ENCODE measurements around the gene NMRK1.

The NMRK1 gene

DNA sequence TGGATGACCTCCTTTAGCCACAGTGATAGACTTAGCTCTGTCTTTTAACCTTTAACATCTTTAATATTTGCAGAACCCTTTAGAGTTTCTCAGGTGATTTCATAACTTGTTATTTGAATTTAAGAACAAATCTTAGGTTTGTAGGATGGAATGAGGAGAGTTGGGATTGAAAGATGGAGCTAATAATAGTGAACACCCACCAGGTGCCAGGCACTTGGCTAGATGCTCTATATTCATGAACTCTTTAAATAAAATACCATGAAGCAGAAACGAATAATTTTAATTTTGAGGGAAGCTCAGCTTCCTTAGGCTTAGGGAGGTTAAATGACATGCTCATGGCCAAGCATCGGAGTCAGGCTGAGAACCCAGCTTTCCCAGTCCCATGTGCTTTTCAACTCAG is 40.4 kb downstream of the NMRK1 start:
- TF ChIP-seq POLR2A (IDR thresholded peaks at IDR 0.05; ENCODE audit: low read depth, low read length) = no peak
- TF ChIP-seq POLR2AphosphoS5 (IDR thresholded peaks at IDR 0.05; ENCODE audit: low read depth, low read length) = no peak
- TF ChIP-seq POU2F2 (IDR thresholded peaks at IDR 0.05; ENCODE audit: low read depth, low read length) = no peak
- TF ChIP-seq SPI1 (IDR thresholded peaks at IDR 0.05; ENCODE audit: low read depth, low read length) = no peak
- no peak for TF ChIP-seq PAX5 (IDR thresholded peaks at IDR 0.05; ENCODE audit: insufficient read depth, low read length, severe bottlenecking)
- no peak for TF ChIP-seq TAF1 (IDR thresholded peaks at IDR 0.05; ENCODE audit: low read depth, low read length)
- FAIRE-seq (no peak), DNase-seq (ENCODE audit: insufficient read length, low spot score) (no peak)

DNA sequence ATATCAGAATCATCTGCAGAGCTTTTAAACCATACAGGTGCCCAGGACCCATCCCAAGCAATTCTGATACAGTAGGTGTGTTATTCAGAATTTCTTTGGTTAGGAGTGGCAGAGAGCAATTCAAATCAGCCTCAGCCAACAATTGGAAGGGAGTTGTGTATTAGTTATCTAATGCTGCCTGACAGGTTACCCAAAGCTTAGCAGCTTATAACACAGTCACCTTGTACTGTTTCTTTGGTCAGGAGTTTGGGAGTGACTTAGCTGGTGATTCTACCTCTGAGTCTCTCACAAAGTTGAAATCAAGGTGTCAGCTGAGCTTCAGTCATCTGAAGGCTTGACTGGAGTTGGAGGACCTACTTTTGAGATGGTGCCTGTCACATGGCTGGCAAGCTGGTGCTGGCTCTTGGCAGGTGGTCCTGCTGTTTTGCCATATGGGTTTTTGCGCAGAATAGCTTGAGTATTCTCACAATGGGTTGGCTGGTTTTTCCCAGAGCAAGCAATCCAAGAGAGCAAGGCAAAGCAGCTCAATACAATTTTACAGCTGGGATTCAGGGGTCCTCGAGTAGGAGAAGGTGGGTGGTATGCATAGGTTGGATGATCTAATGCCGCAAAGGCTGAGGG is 41.1 kb downstream of the NMRK1 start:
- TF ChIP-seq POLR2A (IDR thresholded peaks at IDR 0.05; ENCODE audit: low read depth, low read length) (no peak), PAX5 (IDR thresholded peaks at IDR 0.05; ENCODE audit: insufficient read depth, low read length, severe bottlenecking) (no peak), SPI1 (IDR thresholded peaks at IDR 0.05; ENCODE audit: low read depth, low read length) (no peak), TAF1 (IDR thresholded peaks at IDR 0.05; ENCODE audit: low read depth, low read length) (no peak), POLR2AphosphoS5 (IDR thresholded peaks at IDR 0.05; ENCODE audit: low read depth, low read length) (no peak), POU2F2 (IDR thresholded peaks at IDR 0.05; ENCODE audit: low read depth, low read length) (no peak)
- DNase-seq (ENCODE audit: insufficient read length, low spot score) (no peak), FAIRE-seq (no peak)

- DNase-seq (ENCODE audit: insufficient read length, low spot score) (no peak), FAIRE-seq (no peak)
- no peak for TF ChIP-seq POLR2A (IDR thresholded peaks at IDR 0.05; ENCODE audit: low read depth, low read length)
- no peak for TF ChIP-seq POLR2AphosphoS5 (IDR thresholded peaks at IDR 0.05; ENCODE audit: low read depth, low read length)
Measured at GRCh38 chr9:75041041-75041440, 46.9 kb downstream of the NMRK1 start.

GRCh38 chr9:75039801-75040200 is 48.2 kb downstream of the NMRK1 start:
- no peak for TF ChIP-seq TAF1 (IDR thresholded peaks at IDR 0.05; ENCODE audit: low read depth, low read length)
- TF ChIP-seq POLR2A (IDR thresholded peaks at IDR 0.05; ENCODE audit: low read depth, low read length) = no peak
- TF ChIP-seq SPI1 (IDR thresholded peaks at IDR 0.05; ENCODE audit: low read depth, low read length) = no peak
- no peak for TF ChIP-seq POU2F2 (IDR thresholded peaks at IDR 0.05; ENCODE audit: low read depth, low read length)
- no peak for TF ChIP-seq POLR2AphosphoS5 (IDR thresholded peaks at IDR 0.05; ENCODE audit: low read depth, low read length)
- no peak for TF ChIP-seq PAX5 (IDR thresholded peaks at IDR 0.05; ENCODE audit: insufficient read depth, low read length, severe bottlenecking)
- FAIRE-seq (no peak), DNase-seq (ENCODE audit: insufficient read length, low spot score) (no peak)

DNA sequence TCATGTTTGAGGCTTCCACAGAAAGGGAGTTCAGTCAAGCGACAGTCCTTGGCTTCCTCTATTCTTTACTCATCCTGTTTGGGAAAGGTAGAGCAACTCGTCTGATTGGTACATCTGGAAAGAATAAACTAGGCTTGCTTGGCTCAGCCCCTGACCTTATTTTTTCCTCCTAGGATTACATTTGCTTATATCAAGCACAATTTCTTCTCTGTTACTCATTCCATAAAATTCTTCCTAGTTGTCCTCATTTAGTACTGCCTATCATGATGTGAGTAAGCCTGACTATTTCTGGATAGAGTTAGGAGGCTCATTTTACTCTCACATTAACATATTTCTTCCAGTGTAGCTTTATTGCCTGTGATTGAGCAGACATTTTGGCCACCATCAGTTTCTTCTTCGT is 48.9 kb downstream of the NMRK1 start:
- TF ChIP-seq TAF1 (IDR thresholded peaks at IDR 0.05; ENCODE audit: low read depth, low read length) = no peak
- TF ChIP-seq POU2F2 (IDR thresholded peaks at IDR 0.05; ENCODE audit: low read depth, low read length) = no peak
- TF ChIP-seq SPI1 (IDR thresholded peaks at IDR 0.05; ENCODE audit: low read depth, low read length) = no peak
- TF ChIP-seq PAX5 (IDR thresholded peaks at IDR 0.05; ENCODE audit: insufficient read depth, low read length, severe bottlenecking) = no peak
- no peak for TF ChIP-seq POLR2AphosphoS5 (IDR thresholded peaks at IDR 0.05; ENCODE audit: low read depth, low read length)
- TF ChIP-seq POLR2A (IDR thresholded peaks at IDR 0.05; ENCODE audit: low read depth, low read length) = no peak
- DNase-seq (ENCODE audit: insufficient read length, low spot score) = no peak

DNA sequence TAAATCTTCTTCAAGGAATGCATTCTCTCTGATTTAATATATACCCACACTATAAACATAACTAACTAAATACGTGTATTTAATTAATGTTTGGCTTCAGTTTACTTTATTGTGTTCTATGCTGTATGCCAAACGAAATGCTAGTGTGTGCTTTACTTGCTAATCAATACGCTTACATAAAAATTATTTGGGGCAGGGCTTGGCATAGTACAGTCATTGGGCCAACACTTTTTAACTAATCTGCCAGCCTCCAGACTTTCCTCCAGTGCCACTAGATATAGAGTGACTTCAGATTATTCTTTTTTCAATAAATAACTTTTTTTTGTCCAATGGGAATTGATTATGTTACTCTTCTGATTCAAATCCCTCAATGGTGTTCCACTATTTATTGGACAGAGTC is 51.2 kb downstream of the NMRK1 start:
- FAIRE-seq (no peak), DNase-seq (ENCODE audit: insufficient read length, low spot score) (no peak)
- TF ChIP-seq PAX5 (IDR thresholded peaks at IDR 0.05; ENCODE audit: insufficient read depth, low read length, severe bottlenecking) (no peak), POU2F2 (IDR thresholded peaks at IDR 0.05; ENCODE audit: low read depth, low read length) (no peak), TAF1 (IDR thresholded peaks at IDR 0.05; ENCODE audit: low read depth, low read length) (no peak), SPI1 (IDR thresholded peaks at IDR 0.05; ENCODE audit: low read depth, low read length) (no peak), POLR2A (IDR thresholded peaks at IDR 0.05; ENCODE audit: low read depth, low read length) (no peak), POLR2AphosphoS5 (IDR thresholded peaks at IDR 0.05; ENCODE audit: low read depth, low read length) (no peak)

More for the DNA sequence above, 48.9 kb downstream of the NMRK1 start:
- no peak for FAIRE-seq

GRCh38 chr9:75033791-75034473 is 54.0 kb downstream of the NMRK1 start:
- TF ChIP-seq SPI1 (IDR thresholded peaks at IDR 0.05; ENCODE audit: low read depth, low read length) (no peak), POLR2AphosphoS5 (IDR thresholded peaks at IDR 0.05; ENCODE audit: low read depth, low read length) (no peak), POU2F2 (IDR thresholded peaks at IDR 0.05; ENCODE audit: low read depth, low read length) (no peak), POLR2A (IDR thresholded peaks at IDR 0.05; ENCODE audit: low read depth, low read length) (no peak), PAX5 (IDR thresholded peaks at IDR 0.05; ENCODE audit: insufficient read depth, low read length, severe bottlenecking) (no peak), TAF1 (IDR thresholded peaks at IDR 0.05; ENCODE audit: low read depth, low read length) (no peak)
- FAIRE-seq = no peak
- DNase-seq (ENCODE audit: insufficient read length, low spot score) = no peak

DNA sequence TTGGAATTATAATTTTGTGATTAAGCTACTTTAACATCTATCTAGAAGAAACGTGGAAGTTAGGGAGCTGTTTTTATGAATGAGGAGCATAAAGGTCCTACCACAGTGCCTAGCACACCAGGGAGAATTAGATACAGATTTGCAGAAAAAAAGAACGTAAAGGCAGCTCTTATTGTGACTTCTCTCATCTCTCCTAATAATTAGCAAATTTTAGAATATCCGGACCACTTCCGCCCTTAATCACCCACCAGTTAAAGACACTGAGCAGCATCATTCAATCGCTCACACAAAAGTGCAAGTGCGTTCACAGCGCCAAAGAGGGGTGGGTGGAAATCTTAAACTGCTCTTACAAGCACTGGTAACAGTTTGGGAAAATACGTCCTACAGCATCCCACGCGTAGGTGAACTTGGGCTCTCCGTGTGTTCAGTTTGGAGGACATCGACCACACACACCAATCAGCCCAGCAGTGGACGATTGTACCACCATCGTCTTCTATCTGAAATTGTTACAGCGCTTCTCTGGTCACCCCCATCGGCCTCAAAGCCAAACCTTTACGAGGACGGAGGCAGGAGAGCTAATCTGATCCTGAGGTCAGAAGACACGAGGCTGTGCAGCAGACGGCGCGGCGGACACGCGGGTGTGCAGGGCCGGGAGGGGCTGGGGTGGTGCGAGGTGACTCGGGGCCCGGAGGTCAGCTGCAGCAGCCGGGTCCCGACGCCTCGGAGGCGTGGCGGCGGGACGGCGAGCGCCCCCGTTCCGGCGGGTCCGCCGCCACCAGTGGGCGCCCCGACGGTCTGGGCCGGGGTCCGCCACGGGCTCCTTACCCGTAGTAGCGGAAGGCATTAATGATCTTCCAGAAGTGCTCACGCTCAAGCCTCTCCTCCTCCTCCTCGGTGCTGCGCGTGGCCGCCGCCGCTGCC is 60.5 kb downstream of the NMRK1 start:
- FAIRE-seq = no peak
- peak; percentile 17 for DNase-seq (ENCODE audit: insufficient read length, low spot score)
- no peak for TF ChIP-seq POU2F2 (IDR thresholded peaks at IDR 0.05; ENCODE audit: low read depth, low read length)
- TF ChIP-seq PAX5 (IDR thresholded peaks at IDR 0.05; ENCODE audit: insufficient read depth, low read length, severe bottlenecking) = no peak
- TF ChIP-seq SPI1 (IDR thresholded peaks at IDR 0.05; ENCODE audit: low read depth, low read length) = 0 out of 2 replicates have a peak, but pooled peaks have one; percentile 12
- no peak for TF ChIP-seq TAF1 (IDR thresholded peaks at IDR 0.05; ENCODE audit: low read depth, low read length)
- TF ChIP-seq POLR2A (IDR thresholded peaks at IDR 0.05; ENCODE audit: low read depth, low read length) = no peak; the same call in 1 of the 2 replicates
- peak; percentile 46; the same call in 1 of the 2 replicates for TF ChIP-seq POLR2AphosphoS5 (IDR thresholded peaks at IDR 0.05; ENCODE audit: low read depth, low read length)

- TF ChIP-seq TAF1 (IDR thresholded peaks at IDR 0.05; ENCODE audit: low read depth, low read length) = no peak
- TF ChIP-seq SPI1 (IDR thresholded peaks at IDR 0.05; ENCODE audit: low read depth, low read length) = no peak
- no peak for TF ChIP-seq POLR2AphosphoS5 (IDR thresholded peaks at IDR 0.05; ENCODE audit: low read depth, low read length)
- TF ChIP-seq POU2F2 (IDR thresholded peaks at IDR 0.05; ENCODE audit: low read depth, low read length) = no peak
- TF ChIP-seq POLR2A (IDR thresholded peaks at IDR 0.05; ENCODE audit: low read depth, low read length) = no peak
- TF ChIP-seq PAX5 (IDR thresholded peaks at IDR 0.05; ENCODE audit: insufficient read depth, low read length, severe bottlenecking) = no peak
- peak; percentile 26 for FAIRE-seq
- DNase-seq (ENCODE audit: insufficient read length, low spot score) = no peak
Measured at GRCh38 chr9:75023846-75024245, 64.1 kb downstream of the NMRK1 start.

Data from GM12891 (cell line).